ENCODE results near the gene SMAD6.

DNA sequence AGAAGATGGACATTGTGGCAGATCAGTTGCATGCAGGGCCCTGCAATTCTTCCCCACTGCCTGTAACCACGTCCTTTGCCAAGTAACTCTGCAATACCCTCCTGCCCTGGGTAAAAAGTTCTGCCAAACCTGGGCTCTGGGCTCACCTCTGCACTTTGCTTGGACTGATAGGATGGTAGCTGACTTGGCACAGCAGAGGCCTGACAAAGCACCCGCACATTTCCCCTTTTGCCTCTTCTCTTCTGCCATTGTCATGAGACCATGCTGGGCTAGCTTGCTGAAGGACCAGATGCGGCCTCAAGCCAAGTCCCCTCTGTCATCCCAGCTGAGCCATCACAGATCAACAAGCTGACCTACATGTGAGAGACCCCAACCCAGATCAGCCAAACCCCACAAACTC is 122.4 kb downstream of the SMAD6 start:
- TF ChIP-seq, protein P1, sequence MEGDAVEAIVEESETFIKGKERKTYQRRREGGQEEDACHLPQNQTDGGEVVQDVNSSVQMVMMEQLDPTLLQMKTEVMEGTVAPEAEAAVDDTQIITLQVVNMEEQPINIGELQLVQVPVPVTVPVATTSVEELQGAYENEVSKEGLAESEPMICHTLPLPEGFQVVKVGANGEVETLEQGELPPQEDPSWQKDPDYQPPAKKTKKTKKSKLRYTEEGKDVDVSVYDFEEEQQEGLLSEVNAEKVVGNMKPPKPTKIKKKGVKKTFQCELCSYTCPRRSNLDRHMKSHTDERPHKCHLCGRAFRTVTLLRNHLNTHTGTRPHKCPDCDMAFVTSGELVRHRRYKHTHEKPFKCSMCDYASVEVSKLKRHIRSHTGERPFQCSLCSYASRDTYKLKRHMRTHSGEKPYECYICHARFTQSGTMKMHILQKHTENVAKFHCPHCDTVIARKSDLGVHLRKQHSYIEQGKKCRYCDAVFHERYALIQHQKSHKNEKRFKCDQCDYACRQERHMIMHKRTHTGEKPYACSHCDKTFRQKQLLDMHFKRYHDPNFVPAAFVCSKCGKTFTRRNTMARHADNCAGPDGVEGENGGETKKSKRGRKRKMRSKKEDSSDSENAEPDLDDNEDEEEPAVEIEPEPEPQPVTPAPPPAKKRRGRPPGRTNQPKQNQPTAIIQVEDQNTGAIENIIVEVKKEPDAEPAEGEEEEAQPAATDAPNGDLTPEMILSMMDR (IDR thresholded peaks at IDR 0.05): no peak
- TF ChIP-seq POLR2A (IDR thresholded peaks at IDR 0.05): no peak
